SK-N-SH (cell line): ENCODE data around the gene TECPR1.

Source experiments
- CHD2 ChIP-seq: fragments of 150-350 bp; IDR thresholded peaks from 2 replicates; pipeline ENCODE4 v1.6.1; 2018; ENCODE audit warnings: low read length; ENCODE audit not compliant: partially characterized antibody
- EP300 ChIP-seq, 2 experiments: IDR thresholded peaks; 2 replicates each; pipeline versions ENCODE4 v1.4.0 to v1.6.1; 2012; ENCODE audit warnings: borderline replicate concordance in 1 of 2, low read depth in 1 of 2, low read length in 1 of 2
- POLR2AphosphoS5 ChIP-seq: IDR thresholded peaks from 2 replicates; pipeline ENCODE4 v1.6.1; 2012; ENCODE audit warnings: low read depth, low read length
- YY1 ChIP-seq: IDR thresholded peaks from 2 replicates; pipeline ENCODE4 v1.4.0; 2012; ENCODE audit warnings: low read depth, mild to moderate bottlenecking
- TF ChIP-seq, protein P1 (sequence below): fragments of 150-350 bp; IDR thresholded peaks from 2 replicates; pipeline ENCODE4 v1.6.1; 2017; ENCODE audit warnings: antibody characterized with exemption, low read length, low read depth, borderline replicate concordance
- TF ChIP-seq, protein P2 (sequence below): fragments of 150-350 bp; IDR thresholded peaks from 2 replicates; pipeline ENCODE4 v1.6.1; 2016; ENCODE audit warnings: mild to moderate bottlenecking, low read depth, low read length
- TF ChIP-seq, protein P3 (sequence below): fragments of 200-600 bp; sonication (generic); IDR thresholded peaks from 2 replicates; pipeline ENCODE4 v1.6.1; 2017; ENCODE audit warnings: antibody characterized with exemption, mild to moderate bottlenecking, moderate library complexity

DNA sequence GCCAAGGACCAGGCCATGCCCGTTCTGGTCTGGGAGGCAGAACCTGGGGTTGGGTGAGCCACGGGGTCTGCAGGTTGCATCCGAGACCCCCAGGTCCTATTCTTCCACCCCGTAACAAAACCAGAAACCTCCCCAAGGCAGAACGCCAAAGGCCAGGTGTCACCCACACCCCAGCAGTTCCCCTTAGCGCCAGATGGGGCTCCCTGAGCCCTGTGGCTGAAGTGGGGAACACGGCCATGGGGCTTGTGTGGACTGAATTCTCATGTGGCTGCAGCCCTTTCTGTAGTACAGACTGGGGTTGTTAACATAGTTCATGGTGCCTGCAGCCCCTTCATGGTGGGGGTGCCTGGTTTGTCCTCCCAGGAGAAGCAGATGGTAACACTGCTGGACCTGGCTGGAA is 39.7 kb upstream of the TECPR1 start:
- no peak for TF ChIP-seq CHD2
- TF ChIP-seq POLR2AphosphoS5: no peak
- TF ChIP-seq, protein P1, sequence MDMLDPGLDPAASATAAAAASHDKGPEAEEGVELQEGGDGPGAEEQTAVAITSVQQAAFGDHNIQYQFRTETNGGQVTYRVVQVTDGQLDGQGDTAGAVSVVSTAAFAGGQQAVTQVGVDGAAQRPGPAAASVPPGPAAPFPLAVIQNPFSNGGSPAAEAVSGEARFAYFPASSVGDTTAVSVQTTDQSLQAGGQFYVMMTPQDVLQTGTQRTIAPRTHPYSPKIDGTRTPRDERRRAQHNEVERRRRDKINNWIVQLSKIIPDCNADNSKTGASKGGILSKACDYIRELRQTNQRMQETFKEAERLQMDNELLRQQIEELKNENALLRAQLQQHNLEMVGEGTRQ: no peak
- TF ChIP-seq, protein P2, sequence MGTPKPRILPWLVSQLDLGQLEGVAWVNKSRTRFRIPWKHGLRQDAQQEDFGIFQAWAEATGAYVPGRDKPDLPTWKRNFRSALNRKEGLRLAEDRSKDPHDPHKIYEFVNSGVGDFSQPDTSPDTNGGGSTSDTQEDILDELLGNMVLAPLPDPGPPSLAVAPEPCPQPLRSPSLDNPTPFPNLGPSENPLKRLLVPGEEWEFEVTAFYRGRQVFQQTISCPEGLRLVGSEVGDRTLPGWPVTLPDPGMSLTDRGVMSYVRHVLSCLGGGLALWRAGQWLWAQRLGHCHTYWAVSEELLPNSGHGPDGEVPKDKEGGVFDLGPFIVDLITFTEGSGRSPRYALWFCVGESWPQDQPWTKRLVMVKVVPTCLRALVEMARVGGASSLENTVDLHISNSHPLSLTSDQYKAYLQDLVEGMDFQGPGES: no peak
- TF ChIP-seq EP300 (IDR thresholded peaks at IDR 0.05; ENCODE audit: borderline replicate concordance in 1 of 2, low read depth in 1 of 2, low read length in 1 of 2): no peak
- TF ChIP-seq, protein P3, sequence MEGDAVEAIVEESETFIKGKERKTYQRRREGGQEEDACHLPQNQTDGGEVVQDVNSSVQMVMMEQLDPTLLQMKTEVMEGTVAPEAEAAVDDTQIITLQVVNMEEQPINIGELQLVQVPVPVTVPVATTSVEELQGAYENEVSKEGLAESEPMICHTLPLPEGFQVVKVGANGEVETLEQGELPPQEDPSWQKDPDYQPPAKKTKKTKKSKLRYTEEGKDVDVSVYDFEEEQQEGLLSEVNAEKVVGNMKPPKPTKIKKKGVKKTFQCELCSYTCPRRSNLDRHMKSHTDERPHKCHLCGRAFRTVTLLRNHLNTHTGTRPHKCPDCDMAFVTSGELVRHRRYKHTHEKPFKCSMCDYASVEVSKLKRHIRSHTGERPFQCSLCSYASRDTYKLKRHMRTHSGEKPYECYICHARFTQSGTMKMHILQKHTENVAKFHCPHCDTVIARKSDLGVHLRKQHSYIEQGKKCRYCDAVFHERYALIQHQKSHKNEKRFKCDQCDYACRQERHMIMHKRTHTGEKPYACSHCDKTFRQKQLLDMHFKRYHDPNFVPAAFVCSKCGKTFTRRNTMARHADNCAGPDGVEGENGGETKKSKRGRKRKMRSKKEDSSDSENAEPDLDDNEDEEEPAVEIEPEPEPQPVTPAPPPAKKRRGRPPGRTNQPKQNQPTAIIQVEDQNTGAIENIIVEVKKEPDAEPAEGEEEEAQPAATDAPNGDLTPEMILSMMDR: peak; percentile 32; the same call in 1 of the 2 replicates
- TF ChIP-seq YY1: no peak
